Activated CD4-positive, alpha-beta memory T cell treated with anti-CD3 and anti-CD28 coated beads, Interleukin-2, amount 10 ng/mL, durations not matched to agents 7 days and 5 days (primary cell): ENCODE data around the gene AQP2. TPM values are rescaled to one million over a fixed set of nuclear protein-coding genes. Genes with fewer than 3 reads are reported as not detected.

Experiments used
- CTCF ChIA-PET: fragments of 350-600 bp; sonication (Branson Sonifier 250); formaldehyde crosslinking; loops from one replicate; lab custom pipeline; 2021; ENCODE audit warnings: antibody characterized with exemption, inconsistent platforms; lab: Charles Lee
- POLR2A ChIA-PET: fragments of 350-600 bp; sonication (Branson Sonifier 250); formaldehyde crosslinking; loops from one replicate; lab custom pipeline; 2021; ENCODE audit warnings: antibody characterized with exemption; lab: Charles Lee
- DNase-seq: peaks from one replicate; pipeline ENCODE4 v3.0.0-alpha.2; 2020
- H3K27ac Mint-ChIP-seq: one replicate; pipeline ENCODE4 v1.8.0; 2021; ENCODE audit warnings: mild to moderate bottlenecking, mixed read lengths
- H3K27me3 Mint-ChIP-seq: one replicate; pipeline ENCODE4 v1.8.0; 2021; ENCODE audit warnings: mixed read lengths
- H3K36me3 Mint-ChIP-seq: one replicate; pipeline ENCODE4 v1.8.0; 2021; ENCODE audit warnings: low read depth, mixed read lengths
- H3K4me1 Mint-ChIP-seq: one replicate; pipeline ENCODE4 v1.8.0; 2021; ENCODE audit warnings: mixed read lengths
- H3K4me3 Mint-ChIP-seq: one replicate; pipeline ENCODE4 v1.8.0; 2021; ENCODE audit warnings: mild to moderate bottlenecking, mixed read lengths
- H3K9me3 Mint-ChIP-seq: one replicate; pipeline ENCODE4 v1.8.0; 2021; ENCODE audit warnings: mixed read lengths
- total RNA-seq, 2 experiments: library from RNA; stranded (reverse); gene quantifications; one replicate each; pipeline ENCODE4 v1.2.3, GENCODE V29; 2021

The AQP2 gene
- total RNA-seq, 2 experiments from 2014 or later: not detected

- POLR2A ChIA-PET: interaction anchor here (0.8 to 1.6 kb wide), 2 partner anchors 9 to 195 kb away, joined by 3 to 11 read pairs; partner anchors contain the start of gene TMBIM6
- no peak overlapping the region for H3K27ac Mint-ChIP-seq
- peaks cover 10% of the 10 kb centered on the region for H3K4me1 Mint-ChIP-seq
- no peak overlapping the region for H3K4me3 Mint-ChIP-seq
- CTCF ChIA-PET: interaction anchor here (1.4 to 1.5 kb wide), 2 partner anchors 9 to 30 kb away, joined by 6 to 8 read pairs; no protein-coding TSS in a partner anchor
- no peak for DNase-seq
- no peaks in the 10 kb centered on the region for H3K9me3 Mint-ChIP-seq
- H3K27me3 Mint-ChIP-seq: peaks cover 10% of the 10 kb centered on the region
- H3K36me3 Mint-ChIP-seq: no peaks in the 10 kb centered on the region
Measured at GRCh38 chr12:49936925-49937324, 13.6 kb upstream of the AQP2 start.

GRCh38 chr12:49937639-49938300 is 12.8 kb upstream of the AQP2 start:
- CTCF ChIA-PET: interaction anchor here (1.4 to 1.5 kb wide), 2 partner anchors 8 to 30 kb away, joined by 6 to 8 read pairs; no protein-coding TSS in a partner anchor
- POLR2A ChIA-PET: interaction anchor here (0.8 to 1.6 kb wide), 2 partner anchors 8 to 196 kb away, joined by 3 to 11 read pairs; partner anchors contain the start of gene TMBIM6
- no peak for DNase-seq
- no peaks in the 10 kb centered on the region for H3K9me3 Mint-ChIP-seq
- no peak overlapping the region for H3K4me3 Mint-ChIP-seq
- no peak overlapping the region for H3K27ac Mint-ChIP-seq
- H3K4me1 Mint-ChIP-seq: peaks cover 18% of the 10 kb centered on the region
- H3K36me3 Mint-ChIP-seq: no peaks in the 10 kb centered on the region
- peaks cover 10% of the 10 kb centered on the region for H3K27me3 Mint-ChIP-seq

- CTCF ChIA-PET: interaction anchor here (2.7 kb wide), 1 partner anchor 28 kb away, joined by 9 read pairs; no protein-coding TSS in a partner anchor
- no peaks in the 10 kb centered on the region for H3K36me3 Mint-ChIP-seq
- POLR2A ChIA-PET: interaction anchor here (0.8 to 1.5 kb wide), 2 partner anchors 34 to 37 kb away, joined by 3 read pairs; no protein-coding TSS in a partner anchor
- no peaks in the 10 kb centered on the region for H3K9me3 Mint-ChIP-seq
- H3K4me1 Mint-ChIP-seq: peaks cover 34% of the 10 kb centered on the region
- DNase-seq: no peak
- H3K4me3 Mint-ChIP-seq: no peak overlapping the region
- no peak overlapping the region for H3K27ac Mint-ChIP-seq
- H3K27me3 Mint-ChIP-seq: peaks cover 10% of the 10 kb centered on the region
Measured at GRCh38 chr12:49939307-49939706, 11.2 kb upstream of the AQP2 start.

GRCh38 chr12:49939707-49940106 is 10.8 kb upstream of the AQP2 start:
- no peak for DNase-seq
- H3K36me3 Mint-ChIP-seq: no peaks in the 10 kb centered on the region
- H3K27ac Mint-ChIP-seq: no peak overlapping the region
- no peak overlapping the region for H3K4me3 Mint-ChIP-seq
- H3K27me3 Mint-ChIP-seq: peaks cover 7% of the 10 kb centered on the region
- ChIA-PET CTCF (interaction anchor here (0.6 to 2.7 kb wide), 2 partner anchors 27 to 1088 kb away, joined by 3 to 9 read pairs; no protein-coding TSS in a partner anchor), POLR2A (interaction anchor here (0.8 to 1.5 kb wide), 2 partner anchors 34 to 37 kb away, joined by 3 read pairs; no protein-coding TSS in a partner anchor)
- no peaks in the 10 kb centered on the region for H3K9me3 Mint-ChIP-seq
- peaks cover 38% of the 10 kb centered on the region for H3K4me1 Mint-ChIP-seq

- CTCF ChIA-PET: interaction anchor here (0.9 to 2.7 kb wide), 7 partner anchors 10 to 201 kb away, joined by 4 to 22 read pairs (median 4); partner anchors contain the start of genes COX14 and TMBIM6
- Mint-ChIP-seq H3K27me3 (no peaks in the 10 kb centered on the region), H3K36me3 (no peaks in the 10 kb centered on the region), H3K27ac (peak overlapping the region; percentile 82), H3K4me1 (peaks cover 55% of the 10 kb centered on the region), H3K4me3 (no peak overlapping the region), H3K9me3 (no peaks in the 10 kb centered on the region)
- DNase-seq: no peak
- POLR2A ChIA-PET: interaction anchor here (0.7 to 1.4 kb wide), 8 partner anchors 15 to 1107 kb away, joined by 3 to 7 read pairs (median 4); partner anchors contain the start of genes LETMD1, RACGAP1, TMBIM6 and TUBA1B
Measured at GRCh38 chr12:49941556-49942511, 8.7 kb upstream of the AQP2 start.

- Mint-ChIP-seq H3K36me3 (no peaks in the 10 kb centered on the region), H3K9me3 (no peaks in the 10 kb centered on the region), H3K4me3 (no peak overlapping the region), H3K27ac (peak overlapping the region; percentile 82), H3K27me3 (no peaks in the 10 kb centered on the region), H3K4me1 (peaks cover 55% of the 10 kb centered on the region)
- ChIA-PET CTCF (interaction anchor here (0.9 to 2.5 kb wide), 6 partner anchors 10 to 201 kb away, joined by 4 to 22 read pairs (median 4); partner anchors contain the start of genes COX14 and TMBIM6), POLR2A (interaction anchor here (0.7 to 1.4 kb wide), 8 partner anchors 15 to 1106 kb away, joined by 3 to 7 read pairs (median 4); partner anchors contain the start of genes LETMD1, RACGAP1, TMBIM6 and TUBA1B)
- no peak for DNase-seq
Measured at GRCh38 chr12:49942512-49942893, 8.0 kb upstream of the AQP2 start.

- no peaks in the 10 kb centered on the region for H3K9me3 Mint-ChIP-seq
- H3K4me3 Mint-ChIP-seq: peak overlapping the region; percentile 43
- H3K27ac Mint-ChIP-seq: peak overlapping the region; percentile 82
- H3K4me1 Mint-ChIP-seq: peaks cover 55% of the 10 kb centered on the region
- ChIA-PET POLR2A (interaction anchor here (0.7 to 1.4 kb wide), 8 partner anchors 14 to 1106 kb away, joined by 3 to 7 read pairs (median 4); partner anchors contain the start of genes LETMD1, RACGAP1, TMBIM6 and TUBA1B), CTCF (interaction anchor here (0.9 to 2.5 kb wide), 7 partner anchors 11 to 202 kb away, joined by 3 to 22 read pairs (median 4); partner anchors contain the start of genes COX14 and TMBIM6)
- DNase-seq: peak; percentile 73
- H3K27me3 Mint-ChIP-seq: no peaks in the 10 kb centered on the region
- no peaks in the 10 kb centered on the region for H3K36me3 Mint-ChIP-seq
Measured at GRCh38 chr12:49942921-49943624, 7.5 kb upstream of the AQP2 start.

GRCh38 chr12:49943625-49943960 is 6.9 kb upstream of the AQP2 start:
- CTCF ChIA-PET: interaction anchor here (1.2 to 2.5 kb wide), 4 partner anchors 14 to 202 kb away, joined by 3 to 22 read pairs (median 4); partner anchors contain the start of genes COX14 and TMBIM6
- H3K4me3 Mint-ChIP-seq: peak overlapping the region; percentile 43
- H3K27me3 Mint-ChIP-seq: no peaks in the 10 kb centered on the region
- no peaks in the 10 kb centered on the region for H3K36me3 Mint-ChIP-seq
- peak overlapping the region; percentile 82 for H3K27ac Mint-ChIP-seq
- no peak for DNase-seq
- POLR2A ChIA-PET: interaction anchor here (1.4 kb wide), 1 partner anchor 202 kb away, joined by 7 read pairs; the partner anchor contains the start of gene TMBIM6
- H3K4me1 Mint-ChIP-seq: peaks cover 55% of the 10 kb centered on the region
- no peaks in the 10 kb centered on the region for H3K9me3 Mint-ChIP-seq

- Mint-ChIP-seq H3K4me1 (peaks cover 55% of the 10 kb centered on the region), H3K27ac (peak overlapping the region; percentile 90), H3K36me3 (no peaks in the 10 kb centered on the region), H3K4me3 (peak overlapping the region; percentile 82), H3K9me3 (no peaks in the 10 kb centered on the region), H3K27me3 (peaks cover 4% of the 10 kb centered on the region)
- CTCF ChIA-PET: interaction anchor here (1.2 to 2.5 kb wide), 2 partner anchors 14 to 23 kb away, joined by 3 to 22 read pairs; no protein-coding TSS in a partner anchor
- DNase-seq: no peak
- POLR2A ChIA-PET: no interaction called here
Measured at GRCh38 chr12:49944046-49944445, 6.5 kb upstream of the AQP2 start.

GRCh38 chr12:49944718-49945117 is 5.8 kb upstream of the AQP2 start:
- peak overlapping the region; percentile 82 for H3K4me3 Mint-ChIP-seq
- H3K9me3 Mint-ChIP-seq: no peaks in the 10 kb centered on the region
- H3K4me1 Mint-ChIP-seq: peaks cover 55% of the 10 kb centered on the region
- H3K36me3 Mint-ChIP-seq: no peaks in the 10 kb centered on the region
- POLR2A ChIA-PET: interaction anchor here (1.4 to 1.9 kb wide), 4 partner anchors 8 to 140 kb away, joined by 3 to 11 read pairs (median 8); partner anchors contain the start of gene SMARCD1
- CTCF ChIA-PET: interaction anchor here (1.0 to 4.5 kb wide), 19 partner anchors 10 to 364 kb away, joined by 3 to 86 read pairs (median 6); partner anchors contain the start of genes FAIM2, SMARCD1 and TMBIM6
- peak overlapping the region; percentile 90 for H3K27ac Mint-ChIP-seq
- H3K27me3 Mint-ChIP-seq: peaks cover 4% of the 10 kb centered on the region
- no peak for DNase-seq
